Superior temporal gyrus (tissue), 1 donor: ENCODE measurements around the gene HAPSTR1.

Source experiments
- DNase-seq: peaks from one replicate; pipeline ENCODE4 v3.0.0-alpha.2; 2016; ENCODE audit errors: extremely low spot score

The HAPSTR1 gene

GRCh38 chr16:9096416-9096952 is 5.0 kb downstream of the HAPSTR1 start:
- DNase-seq = no peak

GRCh38 chr16:9097266-9098219 is 6.1 kb downstream of the HAPSTR1 start:
- DNase-seq = peak; percentile 6

- DNase-seq = peak; percentile 8
These were observed 7.1 kb downstream of the HAPSTR1 start for GRCh38 chr16:9098377-9099090.

- DNase-seq = peak; percentile 3
These were observed 7.7 kb downstream of the HAPSTR1 start for GRCh38 chr16:9099131-9099625.

GRCh38 chr16:9102379-9102778 is 10.9 kb downstream of the HAPSTR1 start:
- DNase-seq = peak; percentile 11

- peak; percentile 3 for DNase-seq
These were observed 11.5 kb downstream of the HAPSTR1 start for GRCh38 chr16:9102943-9103342.

- DNase-seq = no peak
These were observed 12.1 kb downstream of the HAPSTR1 start for GRCh38 chr16:9103546-9103945.

- no peak for DNase-seq
These were observed 13.7 kb downstream of the HAPSTR1 start for GRCh38 chr16:9105189-9105588.

- no peak for DNase-seq
These were observed 15.9 kb downstream of the HAPSTR1 start for GRCh38 chr16:9107025-9107970.

- no peak for DNase-seq
These were observed 17.8 kb downstream of the HAPSTR1 start for GRCh38 chr16:9109255-9109654.

- no peak for DNase-seq
These were observed 20.9 kb downstream of the HAPSTR1 start for GRCh38 chr16:9112166-9112843.

- DNase-seq = no peak
These were observed 21.4 kb downstream of the HAPSTR1 start for GRCh38 chr16:9112844-9113186.

- no peak for DNase-seq
These were observed 22.3 kb downstream of the HAPSTR1 start for GRCh38 chr16:9113707-9114106.

- DNase-seq = no peak
These were observed 22.7 kb downstream of the HAPSTR1 start for GRCh38 chr16:9114112-9114511.

- no peak for DNase-seq
These were observed 23.4 kb downstream of the HAPSTR1 start for GRCh38 chr16:9114842-9115241.

- DNase-seq = no peak
These were observed 23.8 kb downstream of the HAPSTR1 start for GRCh38 chr16:9115277-9115676.

GRCh38 chr16:9116141-9116540 is 24.7 kb downstream of the HAPSTR1 start:
- no peak for DNase-seq

GRCh38 chr16:9118170-9118569 is 26.7 kb downstream of the HAPSTR1 start:
- no peak for DNase-seq

GRCh38 chr16:9119795-9120194 is 28.4 kb downstream of the HAPSTR1 start:
- DNase-seq = peak; percentile 56

GRCh38 chr16:9122342-9122741 is 30.9 kb downstream of the HAPSTR1 start:
- no peak for DNase-seq

- no peak for DNase-seq
These were observed 31.5 kb downstream of the HAPSTR1 start for GRCh38 chr16:9122969-9123368.
